NT2/D1 (cell line): ENCODE data around the gene RORB.

Source experiments
- SUZ12 ChIP-seq: IDR thresholded peaks from 2 replicates; pipeline ENCODE4 v1.6.1; 2011; ENCODE audit not compliant: insufficient read length, insufficient read depth; ENCODE audit errors: extremely low read depth
- YY1 ChIP-seq: IDR thresholded peaks from 2 replicates; pipeline ENCODE4 v1.6.1; 2011; ENCODE audit not compliant: insufficient read length, insufficient read depth
- ZNF274 ChIP-seq: IDR thresholded peaks from 2 replicates; pipeline ENCODE4 v1.6.1; 2011; ENCODE audit warnings: mild to moderate bottlenecking, low read depth, low read length

GRCh38 chr9:74711341-74711740, 214.2 kb downstream of the RORB start:
- TF ChIP-seq SUZ12 (no peak), ZNF274 (no peak), YY1 (no peak)
